Thyroid gland (tissue), 4 donors: ENCODE measurements around the gene HECTD2. TPM values are rescaled to one million over a fixed set of nuclear protein-coding genes. Genes with fewer than 3 reads are reported as not detected.

Experiments used
- DNase-seq, 2 donors: peaks; one replicate each; pipeline ENCODE4 v3.0.0-alpha.2; 2019
- H3K27ac ChIP-seq, 3 donors: fragments of 200-600 bp; sonication (generic); 1 replicate in 2 of 3; 2 replicates in 1 of 3; pipeline ENCODE4 v1.5.1; 2016 to 2019; ENCODE audit warnings: mild to moderate bottlenecking in 1 of 3, moderate library complexity in 1 of 3
- H3K27me3 ChIP-seq: fragments of 200-600 bp; sonication (generic); one replicate; pipeline ENCODE4 v1.5.1; 2019
- H3K36me3 ChIP-seq, 2 donors: fragments of 200-600 bp; sonication (generic); one replicate each; pipeline ENCODE4 v1.5.1; 2016 to 2019
- H3K4me1 ChIP-seq, 2 donors: fragments of 200-600 bp; sonication (generic); one replicate each; pipeline ENCODE4 v1.5.1; 2017 to 2019
- H3K4me3 ChIP-seq, 3 donors: fragments of 200-600 bp; sonication (generic); replicated peaks in 1 of 3; 1 replicate in 2 of 3; 2 replicates in 1 of 3; pipeline ENCODE4 v1.5.1; 2016; ENCODE audit warnings: mild to moderate bottlenecking in 1 of 3
- H3K9me3 ChIP-seq: fragments of 200-600 bp; sonication (generic); one replicate; pipeline ENCODE4 v1.5.1; 2017
- POLR2A ChIP-seq, 2 donors: fragments of 450-650 bp; IDR thresholded peaks; one replicate each; pipeline ENCODE4 v1.6.1; 2017; ENCODE audit warnings: antibody characterized with exemption in 2 of 2, mild to moderate bottlenecking in 2 of 2, moderate library complexity in 1 of 2
- WGBS, 2 donors: methylation state at CpG; one replicate each; pipeline ENCODE4 v1.1.5; 2017; 5-methylcytosine and 5-hydroxymethylcytosine counted together
- intact Hi-C: fragments of 100-400 bp; cut with DNase I; formaldehyde crosslinking; loops from one replicate; pipeline ENCODE4 v1.15.1; 2023
- total RNA-seq, 4 donors: library from RNA; depleted of rRNA; stranded (reverse); fragments of >200 nt; gene quantifications; one replicate each; pipeline ENCODE4 v1.2.3, GENCODE V29; 2016
- TF ChIP-seq, protein P1 (sequence below), 6 experiments: fragments of 200-600 bp in 3 of 6; fragments of 450-650 bp in 3 of 6; sonication (generic) in 3 of 6; IDR thresholded peaks; one replicate each; pipeline ENCODE4 v1.5.1; 2016 to 2019; ENCODE audit warnings: antibody characterized with exemption in 6 of 6, mild to moderate bottlenecking in 2 of 6, inconsistent platforms in 1 of 6, moderate library complexity in 1 of 6

HECTD2 gene
- total RNA-seq, 4 donors from 2014 or later, result 16.0 to 25.2 (median 20.6) TPM

DNA sequence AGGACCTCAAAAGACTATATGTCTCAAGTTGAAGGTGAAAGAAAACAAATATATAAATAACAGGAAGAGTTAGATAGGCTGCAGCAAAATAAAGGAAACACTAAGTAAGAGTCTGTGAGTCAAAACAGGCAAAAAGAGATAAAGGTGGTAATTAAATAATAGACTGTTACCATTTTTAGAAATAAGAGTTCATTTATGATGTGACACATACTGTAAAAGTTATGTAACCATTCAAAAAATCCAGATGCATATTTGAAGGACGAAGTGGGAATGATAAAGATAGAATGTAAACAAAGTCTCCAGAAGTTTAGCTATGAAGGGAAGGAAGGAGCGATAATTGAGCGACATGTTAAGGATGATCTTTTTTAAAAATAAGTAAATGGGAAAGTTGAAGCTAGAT, 50.5 kb downstream of the HECTD2 start:
- H3K9me3 ChIP-seq, result no peaks in the 10 kb centered on the region
- H3K4me3 ChIP-seq, result no peak overlapping the region
- intact Hi-C loops, result no loop called here
- no peak for DNase-seq
- no peak for TF ChIP-seq POLR2A (IDR thresholded peaks at IDR 0.05)
- TF ChIP-seq, protein P1, sequence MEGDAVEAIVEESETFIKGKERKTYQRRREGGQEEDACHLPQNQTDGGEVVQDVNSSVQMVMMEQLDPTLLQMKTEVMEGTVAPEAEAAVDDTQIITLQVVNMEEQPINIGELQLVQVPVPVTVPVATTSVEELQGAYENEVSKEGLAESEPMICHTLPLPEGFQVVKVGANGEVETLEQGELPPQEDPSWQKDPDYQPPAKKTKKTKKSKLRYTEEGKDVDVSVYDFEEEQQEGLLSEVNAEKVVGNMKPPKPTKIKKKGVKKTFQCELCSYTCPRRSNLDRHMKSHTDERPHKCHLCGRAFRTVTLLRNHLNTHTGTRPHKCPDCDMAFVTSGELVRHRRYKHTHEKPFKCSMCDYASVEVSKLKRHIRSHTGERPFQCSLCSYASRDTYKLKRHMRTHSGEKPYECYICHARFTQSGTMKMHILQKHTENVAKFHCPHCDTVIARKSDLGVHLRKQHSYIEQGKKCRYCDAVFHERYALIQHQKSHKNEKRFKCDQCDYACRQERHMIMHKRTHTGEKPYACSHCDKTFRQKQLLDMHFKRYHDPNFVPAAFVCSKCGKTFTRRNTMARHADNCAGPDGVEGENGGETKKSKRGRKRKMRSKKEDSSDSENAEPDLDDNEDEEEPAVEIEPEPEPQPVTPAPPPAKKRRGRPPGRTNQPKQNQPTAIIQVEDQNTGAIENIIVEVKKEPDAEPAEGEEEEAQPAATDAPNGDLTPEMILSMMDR (IDR thresholded peaks at IDR 0.05), result no peak
- no peak overlapping the region for H3K27ac ChIP-seq
- H3K27me3 ChIP-seq, result no peaks in the 10 kb centered on the region
- H3K36me3 ChIP-seq, result peaks cover 11 to 26% of the 10 kb centered on the region in 2 donors
- H3K4me1 ChIP-seq, result no peaks in the 10 kb centered on the region
- WGBS, 2 donors, result 93 to 95% methylated on average over 3 of the region's 3 CpGs

DNA sequence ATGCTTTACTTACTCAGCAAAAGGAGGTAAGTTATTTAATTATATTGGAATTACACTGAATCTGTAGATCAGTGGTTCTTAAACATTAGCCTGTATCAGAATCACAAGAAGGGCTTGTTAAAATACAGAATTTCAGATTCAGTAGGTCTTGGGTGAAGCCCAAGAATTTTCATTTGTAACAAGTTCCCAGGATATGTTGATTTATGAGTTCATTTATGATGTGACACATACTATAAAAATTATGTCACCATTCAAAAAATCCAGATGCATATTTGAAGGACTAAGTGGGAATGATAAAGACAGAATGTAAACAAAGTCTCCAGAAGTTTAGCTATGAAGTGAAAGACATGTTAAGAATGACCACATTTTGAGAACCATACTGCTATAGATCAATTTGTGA, 52.3 kb downstream of the HECTD2 start:
- H3K9me3 ChIP-seq, result no peaks in the 10 kb centered on the region
- no peaks in the 10 kb centered on the region for H3K27me3 ChIP-seq
- no peak overlapping the region for H3K27ac ChIP-seq
- TF ChIP-seq, protein P1 (IDR thresholded peaks at IDR 0.05), result no peak
- TF ChIP-seq POLR2A (IDR thresholded peaks at IDR 0.05), result no peak
- DNase-seq, result no peak
- H3K4me1 ChIP-seq, result no peaks in the 10 kb centered on the region
- intact Hi-C loops, result no loop called here
- no peak overlapping the region for H3K4me3 ChIP-seq
- H3K36me3 ChIP-seq, result peaks cover 11 to 31% of the 10 kb centered on the region in 2 donors

- intact Hi-C loops, result no loop called here
- H3K9me3 ChIP-seq, result no peaks in the 10 kb centered on the region
- H3K4me3 ChIP-seq, result no peak overlapping the region
- no peak for DNase-seq
- H3K36me3 ChIP-seq, result peaks cover 11 to 31% of the 10 kb centered on the region in 2 donors
- no peaks in the 10 kb centered on the region for H3K4me1 ChIP-seq
- TF ChIP-seq POLR2A (IDR thresholded peaks at IDR 0.05), result no peak
- TF ChIP-seq, protein P1 (IDR thresholded peaks at IDR 0.05), result no peak
- H3K27me3 ChIP-seq, result no peaks in the 10 kb centered on the region
- 100% methylated on average over 2 of the region's 2 CpGs for WGBS, 2 donors
- no peak overlapping the region for H3K27ac ChIP-seq
Observed at GRCh38 chr10:91464500-91464899, 54.4 kb downstream of the HECTD2 start.

- Histone ChIP-seq H3K4me3 (no peak overlapping the region), H3K36me3 (peaks cover 11 to 31% of the 10 kb centered on the region in 2 donors), H3K27me3 (no peaks in the 10 kb centered on the region), H3K27ac (no peak overlapping the region), H3K9me3 (no peaks in the 10 kb centered on the region), H3K4me1 (no peaks in the 10 kb centered on the region)
- WGBS, 2 donors, result 91 to 96% methylated on average over 1 of the region's 1 CpG
- DNase-seq, result no peak
- TF ChIP-seq, protein P1 (IDR thresholded peaks at IDR 0.05), result no peak
- TF ChIP-seq POLR2A (IDR thresholded peaks at IDR 0.05), result no peak
- intact Hi-C loops, result no loop called here
Observed at GRCh38 chr10:91465261-91465660, 55.1 kb downstream of the HECTD2 start.

- no peak for DNase-seq
- H3K36me3 ChIP-seq, result peaks cover 6 to 22% of the 10 kb centered on the region in 2 donors
- H3K27ac ChIP-seq, result no peak overlapping the region
- H3K27me3 ChIP-seq, result no peaks in the 10 kb centered on the region
- TF ChIP-seq, protein P1 (IDR thresholded peaks at IDR 0.05), result no peak
- no peak for TF ChIP-seq POLR2A (IDR thresholded peaks at IDR 0.05)
- H3K4me3 ChIP-seq, result no peak overlapping the region
- WGBS, 2 donors, result 96 to 100% methylated on average over 2 to 4 of the region's 4 CpGs
- intact Hi-C loops, result no loop called here
- H3K9me3 ChIP-seq, result no peaks in the 10 kb centered on the region
- H3K4me1 ChIP-seq, result no peaks in the 10 kb centered on the region
Observed at GRCh38 chr10:91467114-91467513, 57.0 kb downstream of the HECTD2 start.
